Natural killer cell (primary cell): ENCODE data around the gene GRIN3B. TPM values are rescaled to one million over a fixed set of nuclear protein-coding genes. Genes with fewer than 3 reads are reported as not detected.

ENCODE experiments used
- ATAC-seq, 3 donors: fragments of 150-1000 bp in 2 of 3; fragments of 200-7000 bp in 1 of 3; cut with Tn5 transposase; 1 replicate in 1 of 3; 2 replicates in 2 of 3; pipeline ENCODE4 v1.10.0; 2021; ENCODE audit warnings: mild to moderate bottlenecking in 2 of 3, moderate library complexity in 2 of 3
- DNase-seq, 2 donors: peaks; one replicate each; pipeline versions ENCODE4 v3.0.0 to v3.0.0-alpha.2; 2013 to 2021; ENCODE audit warnings: mixed read lengths in 1 of 2
- H3K27ac ChIP-seq: one replicate; pipeline ENCODE4 v1.5.1; 2013; ENCODE audit warnings: mild to moderate bottlenecking, low read length
- H3K27me3 ChIP-seq: one replicate; pipeline ENCODE4 v1.6.1; 2013; ENCODE audit warnings: low read length; ENCODE audit not compliant: control insufficient read depth, insufficient read depth
- H3K36me3 ChIP-seq: one replicate; pipeline ENCODE4 v1.6.1; 2013; ENCODE audit warnings: low read length; ENCODE audit not compliant: control insufficient read depth, insufficient read depth
- H3K4me1 ChIP-seq: one replicate; pipeline ENCODE4 v1.6.1; 2013; ENCODE audit warnings: low read length; ENCODE audit not compliant: control insufficient read depth, insufficient read depth
- H3K4me3 ChIP-seq: one replicate; pipeline ENCODE4 v1.5.1; 2013; ENCODE audit warnings: low read length
- H3K9me3 ChIP-seq: one replicate; pipeline ENCODE4 v1.6.1; 2013; ENCODE audit warnings: low read length; ENCODE audit not compliant: control insufficient read depth, insufficient read depth
- H3K27ac Mint-ChIP-seq, 2 donors: one replicate each; pipeline ENCODE4 v1.8.0; 2022; ENCODE audit warnings: mild to moderate bottlenecking in 2 of 2, mixed read lengths in 2 of 2, moderate library complexity in 1 of 2
- H3K27me3 Mint-ChIP-seq, 2 donors: one replicate each; pipeline ENCODE4 v1.8.0; 2022; ENCODE audit warnings: low read depth in 2 of 2, mixed read lengths in 2 of 2
- H3K36me3 Mint-ChIP-seq: one replicate; pipeline ENCODE4 v1.8.0; 2022; ENCODE audit warnings: mixed read lengths
- H3K4me1 Mint-ChIP-seq, 2 donors: one replicate each; pipeline ENCODE4 v1.8.0; 2022; ENCODE audit warnings: mixed read lengths in 2 of 2
- H3K4me3 Mint-ChIP-seq: one replicate; pipeline ENCODE4 v1.8.0; 2022; ENCODE audit warnings: mild to moderate bottlenecking, moderate library complexity, mixed read lengths
- H3K9me3 Mint-ChIP-seq, 2 donors: one replicate each; pipeline ENCODE4 v1.8.0; 2022; ENCODE audit warnings: mixed read lengths in 2 of 2
- WGBS: methylation state at CpG from one replicate; pipeline ENCODE4 v1.1.7; 2013; ENCODE audit warnings: missing lambda C conversion rate; ENCODE audit not compliant: insufficient coverage; 5-methylcytosine and 5-hydroxymethylcytosine counted together
- intact Hi-C: fragments of 100-400 bp; cut with micrococcal nuclease; formaldehyde crosslinking; loops from one replicate; pipeline ENCODE4 v1.14.2; 2022
- total RNA-seq, 4 donors: library from RNA; stranded (reverse); fragments of 120-200 nt in 1 of 4; gene quantifications; one replicate each; pipeline versions ENCODE4 v1.2.3 to v1.2.4, GENCODE V29; 2013 to 2022
- TF ChIP-seq, protein P1 (sequence below): fragments of 200-600 bp; IDR thresholded peaks from one replicate; pipeline ENCODE4 v1.8.0; 2022; ENCODE audit warnings: antibody characterized with exemption

GRIN3B gene
- total RNA-seq, 3 donors from 2014 or later (not counting 1 experiment from before 2014, with no cell fraction given): 0.09 to 0.15 TPM; not detected in 1

DNA sequence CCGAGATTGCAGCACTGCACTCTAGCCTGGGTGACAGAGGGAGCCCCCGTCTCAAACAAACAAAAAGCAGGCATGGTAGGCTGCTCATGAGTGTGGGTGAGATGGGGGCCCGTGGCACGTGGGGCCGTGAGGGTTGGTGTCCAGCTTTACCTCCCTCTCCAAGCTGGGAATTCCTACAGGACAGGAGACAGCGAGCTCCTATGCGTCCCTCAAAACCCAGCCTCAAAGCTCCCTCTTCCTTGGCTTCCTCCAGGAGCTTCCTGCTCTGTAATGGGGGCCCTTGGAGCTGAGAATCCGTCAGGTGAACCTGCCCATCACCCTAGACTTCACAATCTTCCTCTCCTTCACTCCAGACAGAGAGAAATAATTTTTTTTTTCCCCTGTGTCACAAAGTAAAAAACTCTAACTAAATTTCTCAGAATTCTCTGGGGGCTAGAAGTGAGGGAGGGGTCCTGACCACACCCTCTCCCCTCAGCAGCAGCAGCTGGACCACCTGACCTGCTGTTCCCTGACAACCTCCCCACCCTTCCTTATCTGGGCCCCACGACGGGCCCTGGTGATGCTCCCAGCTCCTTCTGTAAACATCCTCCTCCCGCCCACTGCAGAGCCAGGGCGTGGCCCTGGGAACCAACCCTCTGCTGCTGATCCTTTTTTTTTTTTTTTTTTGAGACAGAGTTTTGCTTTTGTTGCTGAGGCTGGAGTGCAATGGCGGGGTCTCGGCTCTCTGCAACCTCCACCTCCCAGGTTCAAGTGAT, 38.2 kb upstream of the GRIN3B start:
- H3K27ac ChIP-seq: no peak overlapping the region
- Mint-ChIP-seq H3K36me3 (no peaks in the 10 kb centered on the region), H3K4me3 (no peak overlapping the region), H3K27me3 (no peaks in the 10 kb centered on the region), H3K27ac (no peak overlapping the region), H3K4me1 (no peaks in the 10 kb centered on the region), H3K9me3 (no peaks in the 10 kb centered on the region)
- H3K36me3 ChIP-seq: peaks cover 12% of the 10 kb centered on the region
- WGBS: 87% methylated on average over 12 of the region's 14 CpGs
- no peaks in the 10 kb centered on the region for H3K9me3 ChIP-seq
- TF ChIP-seq, protein P1, sequence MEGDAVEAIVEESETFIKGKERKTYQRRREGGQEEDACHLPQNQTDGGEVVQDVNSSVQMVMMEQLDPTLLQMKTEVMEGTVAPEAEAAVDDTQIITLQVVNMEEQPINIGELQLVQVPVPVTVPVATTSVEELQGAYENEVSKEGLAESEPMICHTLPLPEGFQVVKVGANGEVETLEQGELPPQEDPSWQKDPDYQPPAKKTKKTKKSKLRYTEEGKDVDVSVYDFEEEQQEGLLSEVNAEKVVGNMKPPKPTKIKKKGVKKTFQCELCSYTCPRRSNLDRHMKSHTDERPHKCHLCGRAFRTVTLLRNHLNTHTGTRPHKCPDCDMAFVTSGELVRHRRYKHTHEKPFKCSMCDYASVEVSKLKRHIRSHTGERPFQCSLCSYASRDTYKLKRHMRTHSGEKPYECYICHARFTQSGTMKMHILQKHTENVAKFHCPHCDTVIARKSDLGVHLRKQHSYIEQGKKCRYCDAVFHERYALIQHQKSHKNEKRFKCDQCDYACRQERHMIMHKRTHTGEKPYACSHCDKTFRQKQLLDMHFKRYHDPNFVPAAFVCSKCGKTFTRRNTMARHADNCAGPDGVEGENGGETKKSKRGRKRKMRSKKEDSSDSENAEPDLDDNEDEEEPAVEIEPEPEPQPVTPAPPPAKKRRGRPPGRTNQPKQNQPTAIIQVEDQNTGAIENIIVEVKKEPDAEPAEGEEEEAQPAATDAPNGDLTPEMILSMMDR: no peak
- no peak for ATAC-seq
- H3K4me3 ChIP-seq: no peak overlapping the region
- DNase-seq: no peak
- intact Hi-C loops: no loop called here
- H3K4me1 ChIP-seq: no peaks in the 10 kb centered on the region
- no peaks in the 10 kb centered on the region for H3K27me3 ChIP-seq

DNA sequence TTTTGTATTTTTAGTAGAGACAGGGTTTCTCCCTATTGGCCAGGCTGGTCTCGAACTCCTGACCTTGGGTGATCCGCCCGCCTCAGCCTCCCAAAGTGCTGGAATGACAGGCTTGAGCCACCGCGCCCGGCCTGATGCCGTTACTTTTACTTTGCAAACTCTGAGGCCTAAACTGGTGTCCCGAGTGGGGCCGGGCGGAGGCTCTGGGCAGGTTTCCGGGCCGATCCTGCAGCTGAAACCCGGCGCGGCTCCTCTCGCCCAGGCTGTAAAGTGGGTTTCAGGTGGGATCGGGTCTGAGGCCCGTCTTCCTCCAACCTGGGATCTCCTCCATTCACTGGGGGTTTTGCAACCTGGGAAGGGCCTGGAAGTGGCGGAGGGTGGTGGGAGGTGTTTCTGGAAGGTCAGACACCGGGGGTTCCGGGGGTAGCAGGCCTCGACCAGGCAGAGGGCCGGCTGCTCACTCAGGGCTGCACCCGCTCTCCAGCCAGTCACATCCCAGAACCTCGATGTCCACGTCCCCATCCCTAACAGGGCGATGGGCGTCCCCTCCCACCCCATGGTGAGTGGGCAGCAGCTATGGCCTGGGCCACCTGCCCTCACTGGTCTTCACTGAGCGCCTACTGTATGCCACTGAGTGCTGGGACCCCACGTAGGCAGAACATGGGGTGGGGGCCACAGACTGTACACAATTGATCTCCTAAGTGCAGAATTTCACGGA, 37.4 kb upstream of the GRIN3B start:
- intact Hi-C loops: no loop called here
- H3K36me3 Mint-ChIP-seq: no peaks in the 10 kb centered on the region
- DNase-seq (no peak), ATAC-seq (no peak)
- no peaks in the 10 kb centered on the region for H3K4me1 ChIP-seq
- peaks cover 17% of the 10 kb centered on the region for H3K36me3 ChIP-seq
- no peak overlapping the region for H3K4me3 ChIP-seq
- H3K4me1 Mint-ChIP-seq: no peaks in the 10 kb centered on the region
- H3K9me3 ChIP-seq: no peaks in the 10 kb centered on the region
- H3K9me3 Mint-ChIP-seq: no peaks in the 10 kb centered on the region
- WGBS: 93% methylated on average over 31 of the region's 31 CpGs
- TF ChIP-seq, protein P1: no peak
- no peak overlapping the region for H3K27ac ChIP-seq
- H3K27me3 Mint-ChIP-seq: no peaks in the 10 kb centered on the region
- H3K27ac Mint-ChIP-seq: no peak overlapping the region
- no peak overlapping the region for H3K4me3 Mint-ChIP-seq
- no peaks in the 10 kb centered on the region for H3K27me3 ChIP-seq

DNA sequence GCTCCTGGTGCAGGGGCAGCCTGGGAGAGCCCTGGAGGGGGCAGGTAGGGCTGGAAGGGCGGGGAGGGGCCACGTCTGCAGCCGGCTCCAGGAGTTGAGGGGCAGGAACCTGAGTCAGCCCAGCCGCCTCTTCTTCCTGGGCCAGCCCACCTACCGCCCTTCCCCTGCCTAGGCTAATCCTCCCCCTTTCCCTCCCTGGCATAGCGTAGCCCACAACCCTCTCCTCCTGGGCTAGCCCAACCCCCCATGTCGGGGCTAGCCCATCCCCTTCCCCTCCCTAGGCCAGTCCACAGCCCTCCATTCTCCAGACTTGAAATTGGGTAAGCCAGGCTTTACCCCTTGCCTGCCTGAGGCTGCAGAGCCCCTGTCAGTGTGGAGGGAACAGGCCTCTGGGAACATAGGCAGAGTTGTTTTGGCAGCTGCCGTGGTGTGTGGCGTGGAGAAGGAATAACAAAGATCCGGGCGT, 36.7 kb upstream of the GRIN3B start:
- no peaks in the 10 kb centered on the region for H3K4me1 ChIP-seq
- no peaks in the 10 kb centered on the region for H3K9me3 Mint-ChIP-seq
- ATAC-seq: no peak
- no peaks in the 10 kb centered on the region for H3K27me3 ChIP-seq
- H3K9me3 ChIP-seq: no peaks in the 10 kb centered on the region
- no peak overlapping the region for H3K27ac ChIP-seq
- 92% methylated on average over 11 of the region's 11 CpGs for WGBS
- H3K36me3 ChIP-seq: peaks cover 19% of the 10 kb centered on the region
- no peaks in the 10 kb centered on the region for H3K27me3 Mint-ChIP-seq
- H3K4me1 Mint-ChIP-seq: no peaks in the 10 kb centered on the region
- no peak for DNase-seq
- no peaks in the 10 kb centered on the region for H3K36me3 Mint-ChIP-seq
- intact Hi-C loops: no loop called here
- no peak overlapping the region for H3K27ac Mint-ChIP-seq
- no peak overlapping the region for H3K4me3 Mint-ChIP-seq
- TF ChIP-seq, protein P1: no peak
- H3K4me3 ChIP-seq: no peak overlapping the region
